Measurements from ENCODE around the gene ADH6.

The ADH6 gene

GRCh38 chr4:99219072-99219471, at the start of gene ADH6:
TSS of gene ADH6 (minus strand) at chr4:99219246. CDS start at chr4:99219152, 94 bp downstream.
- no peaks in the 10 kb centered on the region for H3K79me2 ChIP-seq
- no peak within 1 kb of the TSS for H3K9ac ChIP-seq
- no peaks in the 10 kb centered on the region for H3K36me3 ChIP-seq (ENCODE audit: control insufficient read depth, insufficient read depth, low read length)
- H3K4me3 ChIP-seq (ENCODE audit: low read depth, low read length) = no peak within 1 kb of the TSS
- H3K27me3 ChIP-seq (ENCODE audit: control insufficient read depth, insufficient read depth, low read length) = no peaks in the 10 kb centered on the region
- no peaks in the 10 kb centered on the region for H3K9me3 ChIP-seq (ENCODE audit: control insufficient read depth, low read length)
- no peak within 1 kb of the TSS for H2AFZ ChIP-seq
- no peaks in the 10 kb centered on the region for H3K4me1 ChIP-seq
- no peak for TF ChIP-seq CTCF (IDR thresholded peaks at IDR 0.05)
- H3K27ac ChIP-seq = no peak within 1 kb of the TSS
- no peak within 1 kb of the TSS for H3K4me2 ChIP-seq (ENCODE audit: low read length)

GRCh38 chr4:99264927-99265326, 45.9 kb upstream of the ADH6 start:
- Histone ChIP-seq H3K79me2 (no peaks in the 10 kb centered on the region), H3K27me3 (ENCODE audit: control insufficient read depth, insufficient read depth, low read length) (no peaks in the 10 kb centered on the region), H3K4me2 (ENCODE audit: low read length) (no peak overlapping the region), H3K36me3 (ENCODE audit: control insufficient read depth, insufficient read depth, low read length) (no peaks in the 10 kb centered on the region), H3K9me3 (ENCODE audit: control insufficient read depth, low read length) (no peaks in the 10 kb centered on the region), H3K4me3 (ENCODE audit: low read depth, low read length) (no peak overlapping the region), H3K9ac (no peak overlapping the region), H3K27ac (no peak overlapping the region), H2AFZ (no peak overlapping the region), H3K4me1 (no peaks in the 10 kb centered on the region)
- no peak for TF ChIP-seq CTCF (IDR thresholded peaks at IDR 0.05)

- no peaks in the 10 kb centered on the region for H3K36me3 ChIP-seq (ENCODE audit: control insufficient read depth, insufficient read depth, low read length)
- no peaks in the 10 kb centered on the region for H3K9me3 ChIP-seq (ENCODE audit: control insufficient read depth, low read length)
- no peak overlapping the region for H2AFZ ChIP-seq
- no peak overlapping the region for H3K27ac ChIP-seq
- TF ChIP-seq CTCF (IDR thresholded peaks at IDR 0.05) = no peak
- H3K4me1 ChIP-seq = no peaks in the 10 kb centered on the region
- H3K4me2 ChIP-seq (ENCODE audit: low read length) = no peak overlapping the region
- no peak overlapping the region for H3K9ac ChIP-seq
- no peak overlapping the region for H3K4me3 ChIP-seq (ENCODE audit: low read depth, low read length)
- no peaks in the 10 kb centered on the region for H3K79me2 ChIP-seq
- H3K27me3 ChIP-seq (ENCODE audit: control insufficient read depth, insufficient read depth, low read length) = no peaks in the 10 kb centered on the region
Observed at GRCh38 chr4:99252746-99253145, 33.7 kb upstream of the ADH6 start.

- H3K4me2 ChIP-seq (ENCODE audit: low read length) = no peak overlapping the region
- no peaks in the 10 kb centered on the region for H3K36me3 ChIP-seq (ENCODE audit: control insufficient read depth, insufficient read depth, low read length)
- no peak overlapping the region for H2AFZ ChIP-seq
- H3K4me3 ChIP-seq (ENCODE audit: low read depth, low read length) = no peak overlapping the region
- no peaks in the 10 kb centered on the region for H3K79me2 ChIP-seq
- no peak overlapping the region for H3K27ac ChIP-seq
- no peak overlapping the region for H3K9ac ChIP-seq
- H3K9me3 ChIP-seq (ENCODE audit: control insufficient read depth, low read length) = no peaks in the 10 kb centered on the region
- no peaks in the 10 kb centered on the region for H3K4me1 ChIP-seq
- no peak for TF ChIP-seq CTCF (IDR thresholded peaks at IDR 0.05)
- H3K27me3 ChIP-seq (ENCODE audit: control insufficient read depth, insufficient read depth, low read length) = no peaks in the 10 kb centered on the region
Observed at GRCh38 chr4:99248714-99249113, 29.7 kb upstream of the ADH6 start.

GRCh38 chr4:99235955-99236354, 16.9 kb upstream of the ADH6 start:
- no peaks in the 10 kb centered on the region for H3K79me2 ChIP-seq
- H2AFZ ChIP-seq = no peak overlapping the region

More at GRCh38 chr4:99235955-99236354, 16.9 kb upstream of the ADH6 start:
- no peak for TF ChIP-seq CTCF (IDR thresholded peaks at IDR 0.05)
- Histone ChIP-seq H3K9me3 (ENCODE audit: control insufficient read depth, low read length) (no peaks in the 10 kb centered on the region), H3K4me2 (ENCODE audit: low read length) (no peak overlapping the region), H3K9ac (no peak overlapping the region), H3K4me3 (ENCODE audit: low read depth, low read length) (no peak overlapping the region), H3K27ac (no peak overlapping the region), H3K4me1 (no peaks in the 10 kb centered on the region), H3K27me3 (ENCODE audit: control insufficient read depth, insufficient read depth, low read length) (no peaks in the 10 kb centered on the region), H3K36me3 (ENCODE audit: control insufficient read depth, insufficient read depth, low read length) (no peaks in the 10 kb centered on the region)

All from parathyroid adenoma (tissue), 2 donors.